Smooth muscle cell of the coronary artery (primary cell): Measurements from ENCODE around the gene OR2A2. TPM values are rescaled to one million over a fixed set of nuclear protein-coding genes. Genes with fewer than 3 reads are reported as not detected.

Experiments
- total RNA-seq: library from RNA; depleted of rRNA; stranded (reverse); fragments of >200 nt; gene quantifications from 2 replicates; pipeline ENCODE4 v1.2.3, GENCODE V29; 2014; ENCODE audit warnings: low replicate concordance

The OR2A2 gene, protein sequence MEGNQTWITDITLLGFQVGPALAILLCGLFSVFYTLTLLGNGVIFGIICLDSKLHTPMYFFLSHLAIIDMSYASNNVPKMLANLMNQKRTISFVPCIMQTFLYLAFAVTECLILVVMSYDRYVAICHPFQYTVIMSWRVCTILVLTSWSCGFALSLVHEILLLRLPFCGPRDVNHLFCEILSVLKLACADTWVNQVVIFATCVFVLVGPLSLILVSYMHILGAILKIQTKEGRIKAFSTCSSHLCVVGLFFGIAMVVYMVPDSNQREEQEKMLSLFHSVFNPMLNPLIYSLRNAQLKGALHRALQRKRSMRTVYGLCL
- total RNA-seq, result not detected in 2 replicates

DNA sequence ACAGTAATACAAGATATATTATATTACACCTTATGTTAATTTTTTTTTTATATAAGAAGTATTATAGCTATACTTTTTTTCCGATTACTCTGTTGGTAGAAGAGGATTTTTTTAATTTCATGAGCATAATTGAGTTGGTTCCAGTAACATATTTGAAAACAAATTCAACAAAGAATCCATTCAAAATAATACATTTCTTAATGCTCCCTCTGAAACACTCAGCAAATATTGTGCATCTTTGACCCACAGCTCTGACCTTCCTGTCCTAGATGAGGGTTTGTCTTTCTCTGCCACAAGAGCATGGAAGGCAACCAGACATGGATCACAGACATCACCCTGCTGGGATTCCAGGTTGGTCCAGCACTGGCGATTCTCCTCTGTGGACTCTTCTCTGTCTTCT, at the start of gene OR2A2:
Gene OR2A2, plus strand, starts transcription at position 301 of the 400 bp plus-strand sequence. Its CDS starts 0 bp downstream, at position 301.

DNA sequence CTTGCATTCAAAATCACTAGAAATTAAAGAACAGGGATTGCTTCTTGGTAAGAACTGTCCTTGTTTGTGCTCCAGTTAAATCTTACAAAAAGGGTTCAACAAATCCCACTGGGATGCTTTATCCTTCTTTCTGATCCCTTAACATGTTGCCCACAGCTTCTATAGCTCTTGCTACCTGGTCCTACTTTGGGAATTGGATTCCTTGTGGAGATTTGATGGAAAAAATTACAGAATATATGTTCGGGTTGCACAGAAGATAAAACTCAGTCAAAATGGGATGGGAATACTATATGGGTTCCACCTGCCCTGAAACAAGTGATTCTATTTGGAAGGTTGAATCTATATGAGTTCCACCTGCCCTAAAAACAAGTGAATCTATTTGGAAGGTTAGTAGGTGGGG, 39.9 kb upstream of the OR2A2 start, which contains the start of gene OR2A25:
Gene OR2A25, plus strand, starts transcription at position 301 of the 400 bp plus-strand sequence. CDS start 4,409 bp downstream, outside the sequence.

GRCh38 chr7:144085978-144086377, 23.4 kb upstream of the OR2A2 start, which contains the start of gene OR2A12:
Gene OR2A12 (plus strand): TSS chr7:144086278. CDS start chr7:144095108, 8,830 bp downstream.

GRCh38 chr7:144122876-144123275, 13.5 kb downstream of the OR2A2 start, which contains the start of gene OR2A14:
Gene OR2A14 (plus strand): TSS chr7:144123176. CDS start chr7:144129113, 5,937 bp downstream.

Other genes with a start within 250 kb of the OR2A2 start
- gene TCAF1, start 207.4 kb upstream of the OR2A2 start, total RNA-seq, result 30.0 and 55.7 TPM in 2 replicates
- gene OR2F2, start 174.3 kb upstream of the OR2A2 start, total RNA-seq, result not detected in 2 replicates
- not detected in 2 replicates for gene OR2F1, start 154.7 kb upstream of the OR2A2 start, total RNA-seq
- not detected in 2 replicates for gene OR6B1, start 109.3 kb upstream of the OR2A2 start, total RNA-seq
- gene OR2A5, start 60.6 kb upstream of the OR2A2 start, total RNA-seq, result not detected in 2 replicates
- gene OR2A25, start 39.8 kb upstream of the OR2A2 start, total RNA-seq, result not detected in 2 replicates
- gene OR2A12, start 23.3 kb upstream of the OR2A2 start, total RNA-seq, result not detected in 2 replicates
- gene OR2A14, start 13.6 kb downstream of the OR2A2 start, total RNA-seq, result not detected in 2 replicates
- 0.23 and 0.35 TPM in 2 replicates for gene CTAGE4, start 73.9 kb downstream of the OR2A2 start, total RNA-seq
- gene ARHGEF35, start 86.2 kb downstream of the OR2A2 start, total RNA-seq, result 2.0 and 6.1 TPM in 2 replicates
- gene OR2A42, start 130.0 kb downstream of the OR2A2 start, total RNA-seq, result under 0.01 TPM in 1 of 2 replicates, not detected in the other
- 0.23 TPM in 1 of 2 replicates, not detected in the other for gene OR2A7, start 155.2 kb downstream of the OR2A2 start, total RNA-seq
- gene CTAGE8, start 159.7 kb downstream of the OR2A2 start, total RNA-seq, result 0.12 TPM in 1 of 2 replicates, not detected in the other
- gene OR2A1, start 202.8 kb downstream of the OR2A2 start, total RNA-seq, result 0.08 and 0.12 TPM in 2 replicates
- 1.2 and 3.5 TPM in 2 replicates for gene ARHGEF5, start 245.8 kb downstream of the OR2A2 start, total RNA-seq